T-helper 2 cell treated with Interferon-gamma antibody and Interleukin-4, amounts not matched to agents 5 μg/mL and 100 μg/mL, for 36 hours (primary cell): ENCODE measurements around the gene TULP1.

Experiments
- DNase-seq: peaks from one replicate; pipeline ENCODE4 v3.0.0; 2021; ENCODE audit warnings: low spot score
- H3K27ac Mint-ChIP-seq: one replicate; pipeline ENCODE4 v1.8.0; 2021; ENCODE audit warnings: mild to moderate bottlenecking, mixed read lengths
- H3K27me3 Mint-ChIP-seq: one replicate; pipeline ENCODE4 v1.8.0; 2021; ENCODE audit warnings: low read depth, mixed read lengths
- H3K36me3 Mint-ChIP-seq: one replicate; pipeline ENCODE4 v1.8.0; 2021; ENCODE audit warnings: low read depth, mixed read lengths
- H3K4me1 Mint-ChIP-seq: one replicate; pipeline ENCODE4 v1.8.0; 2021; ENCODE audit warnings: low read depth, mixed read lengths
- H3K4me3 Mint-ChIP-seq: one replicate; pipeline ENCODE4 v1.8.0; 2022; ENCODE audit warnings: mild to moderate bottlenecking, moderate library complexity, mixed read lengths
- H3K9me3 Mint-ChIP-seq: one replicate; pipeline ENCODE4 v1.8.0; 2021; ENCODE audit warnings: mixed read lengths

Gene TULP1

DNA sequence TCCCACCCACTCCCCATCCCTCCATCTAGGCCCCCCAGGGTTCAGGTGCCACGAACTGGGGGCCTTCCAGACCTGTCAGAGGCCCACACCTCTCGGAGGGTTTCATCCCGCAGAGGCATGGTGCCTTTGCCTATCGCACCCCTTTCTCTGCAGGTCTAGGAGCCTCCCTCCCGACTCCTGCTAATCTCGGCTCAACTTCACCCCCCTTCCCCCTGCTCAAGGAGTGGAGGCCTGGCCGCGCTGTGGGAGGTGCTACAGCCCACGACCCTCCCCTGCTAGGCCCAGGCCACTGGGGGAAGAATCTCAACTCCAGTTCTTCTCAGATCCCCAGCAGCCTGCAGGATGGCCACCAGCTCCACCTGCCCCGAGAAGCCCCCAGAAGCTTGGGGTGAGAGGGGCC is at the start of gene TULP1:
TULP1 (minus strand) TSS at position 157 of the 400 bp plus-strand sequence; CDS start at position 119, 38 bp downstream.
- Mint-ChIP-seq H3K36me3 (no peaks in the 10 kb centered on the region), H3K27me3 (peaks cover 31% of the 10 kb centered on the region), H3K9me3 (no peaks in the 10 kb centered on the region), H3K4me3 (no peak within 1 kb of the TSS), H3K4me1 (no peaks in the 10 kb centered on the region), H3K27ac (no peak within 1 kb of the TSS)
- DNase-seq = no peak

DNA sequence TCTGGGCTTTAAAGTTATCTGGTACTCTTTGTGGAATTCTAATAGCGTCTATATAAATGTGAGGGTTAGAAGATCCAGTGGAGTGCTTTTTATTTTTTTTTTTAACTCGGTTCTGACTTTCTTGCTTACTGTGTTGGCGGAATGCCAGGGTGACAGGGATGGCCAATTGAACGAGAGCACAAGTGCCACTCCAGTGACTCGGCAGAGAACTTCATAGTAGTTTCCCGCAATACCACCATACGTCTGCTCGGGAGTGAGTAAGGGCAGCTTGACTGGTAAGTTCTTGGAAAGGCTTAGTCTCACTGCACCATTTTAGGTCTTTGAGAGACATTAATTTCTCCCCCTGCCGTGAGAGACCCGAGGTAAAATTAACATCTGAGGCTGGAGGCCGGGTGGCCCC is 49.4 kb upstream of the TULP1 start:
- Mint-ChIP-seq H3K27ac (no peak overlapping the region), H3K27me3 (peaks cover 33% of the 10 kb centered on the region), H3K36me3 (no peaks in the 10 kb centered on the region), H3K4me3 (no peak overlapping the region), H3K9me3 (no peaks in the 10 kb centered on the region), H3K4me1 (peaks cover 3% of the 10 kb centered on the region)
- no peak for DNase-seq

DNA sequence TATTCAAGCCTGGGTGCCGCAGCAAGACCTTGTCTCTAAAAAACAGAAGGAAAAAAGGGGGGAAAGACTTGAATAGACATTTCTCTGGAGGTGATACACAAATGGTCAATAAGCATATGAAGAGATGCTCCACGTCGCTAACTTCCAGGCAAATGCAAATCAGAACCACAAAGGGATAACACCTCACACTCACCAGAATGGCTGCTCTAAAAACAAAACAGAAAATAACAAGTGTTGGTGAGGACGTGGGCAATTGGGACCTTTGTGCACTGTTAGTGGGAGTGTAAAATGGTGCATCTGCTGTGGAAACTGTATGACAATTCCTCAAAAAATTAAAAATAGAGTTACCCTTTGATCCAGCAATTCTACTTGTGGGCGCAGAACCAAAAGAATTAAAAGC is 48.4 kb upstream of the TULP1 start:
- no peak overlapping the region for H3K4me3 Mint-ChIP-seq
- no peak overlapping the region for H3K27ac Mint-ChIP-seq
- H3K36me3 Mint-ChIP-seq = no peaks in the 10 kb centered on the region
- DNase-seq = no peak
- no peaks in the 10 kb centered on the region for H3K9me3 Mint-ChIP-seq
- H3K27me3 Mint-ChIP-seq = peaks cover 27% of the 10 kb centered on the region
- no peaks in the 10 kb centered on the region for H3K4me1 Mint-ChIP-seq

DNA sequence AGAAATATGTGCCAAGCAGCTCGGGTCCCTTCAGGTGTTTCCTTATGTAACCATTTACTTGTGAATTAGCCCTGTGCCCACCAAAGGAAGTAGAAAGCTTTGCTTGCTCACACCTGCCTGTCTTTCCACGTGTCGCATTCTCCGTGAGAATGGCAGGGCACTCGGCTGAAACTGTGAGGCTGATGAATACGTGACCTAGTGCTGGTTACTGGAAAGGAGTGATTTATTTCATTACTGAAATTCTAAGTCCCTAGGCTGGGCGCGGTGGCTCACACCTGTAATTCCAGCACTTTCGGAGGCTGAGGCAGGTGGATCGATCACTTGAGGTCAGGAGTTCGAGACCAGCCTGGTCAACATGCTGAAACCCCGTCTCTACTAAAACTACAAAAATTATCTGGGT is 45.9 kb upstream of the TULP1 start:
- Mint-ChIP-seq H3K9me3 (no peaks in the 10 kb centered on the region), H3K4me3 (no peak overlapping the region), H3K4me1 (no peaks in the 10 kb centered on the region), H3K27me3 (peaks cover 10% of the 10 kb centered on the region), H3K36me3 (no peaks in the 10 kb centered on the region), H3K27ac (no peak overlapping the region)
- DNase-seq = no peak

GRCh38 chr6:35557239-35557638 is 44.5 kb upstream of the TULP1 start:
- Mint-ChIP-seq H3K4me3 (no peak overlapping the region), H3K27me3 (no peaks in the 10 kb centered on the region), H3K9me3 (no peaks in the 10 kb centered on the region), H3K27ac (no peak overlapping the region), H3K36me3 (no peaks in the 10 kb centered on the region), H3K4me1 (no peaks in the 10 kb centered on the region)
- DNase-seq = no peak

DNA sequence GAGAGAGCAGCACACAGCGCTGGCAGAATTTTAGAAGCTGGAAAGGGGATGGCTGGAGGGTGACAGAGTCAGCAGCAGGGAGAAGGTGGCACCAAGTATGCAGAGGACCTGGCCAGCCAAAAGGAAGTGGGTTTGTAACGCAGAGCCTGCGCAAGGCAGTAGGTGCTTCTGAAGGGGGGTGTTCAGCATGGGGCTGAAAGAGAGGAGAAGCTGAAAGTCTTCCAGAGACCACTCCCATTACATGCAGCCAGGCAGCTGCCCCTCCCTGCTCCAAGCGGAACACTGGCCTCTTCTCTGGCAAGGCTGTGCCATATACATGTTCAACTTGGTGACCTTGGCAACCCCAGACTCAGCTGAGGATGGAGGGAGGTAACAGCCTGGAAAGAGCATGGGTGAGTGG is 42.1 kb upstream of the TULP1 start:
- Mint-ChIP-seq H3K4me1 (no peaks in the 10 kb centered on the region), H3K36me3 (peaks cover 4% of the 10 kb centered on the region), H3K4me3 (no peak overlapping the region), H3K9me3 (peaks cover 9% of the 10 kb centered on the region), H3K27ac (no peak overlapping the region), H3K27me3 (peaks cover 6% of the 10 kb centered on the region)
- no peak for DNase-seq

- Mint-ChIP-seq H3K4me3 (no peak overlapping the region), H3K4me1 (no peaks in the 10 kb centered on the region), H3K27ac (no peak overlapping the region), H3K27me3 (peaks cover 6% of the 10 kb centered on the region), H3K36me3 (peaks cover 6% of the 10 kb centered on the region), H3K9me3 (peaks cover 12% of the 10 kb centered on the region)
- DNase-seq = no peak
These were observed 40.6 kb upstream of the TULP1 start for GRCh38 chr6:35553315-35553714.

- Mint-ChIP-seq H3K9me3 (peaks cover 12% of the 10 kb centered on the region), H3K27me3 (peaks cover 6% of the 10 kb centered on the region), H3K36me3 (peaks cover 6% of the 10 kb centered on the region), H3K4me1 (no peaks in the 10 kb centered on the region), H3K27ac (no peak overlapping the region), H3K4me3 (no peak overlapping the region)
- DNase-seq = peak; percentile 32
These were observed 39.7 kb upstream of the TULP1 start for GRCh38 chr6:35552285-35552917.

DNA sequence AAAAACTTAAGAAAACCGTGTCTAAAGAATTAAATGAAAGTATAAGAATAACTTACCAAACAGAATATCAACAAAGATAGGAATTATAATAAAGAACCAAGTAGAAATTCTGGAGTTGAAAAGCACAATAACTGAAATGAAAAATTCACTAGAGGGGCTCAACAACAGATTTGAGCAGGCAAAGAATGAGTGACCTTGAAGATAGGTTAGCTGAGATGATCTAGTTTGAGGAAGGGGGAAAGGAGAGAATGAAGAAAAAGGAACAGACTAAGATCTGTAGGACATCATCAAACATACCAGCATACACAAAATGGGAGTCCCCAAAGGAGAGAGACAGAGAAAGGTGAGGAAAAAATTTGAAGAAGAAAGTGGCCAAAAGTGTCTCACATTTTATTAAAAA is 37.7 kb upstream of the TULP1 start:
- Mint-ChIP-seq H3K36me3 (peaks cover 6% of the 10 kb centered on the region), H3K27ac (no peak overlapping the region), H3K4me1 (no peaks in the 10 kb centered on the region), H3K4me3 (no peak overlapping the region), H3K27me3 (peaks cover 6% of the 10 kb centered on the region), H3K9me3 (peaks cover 12% of the 10 kb centered on the region)
- no peak for DNase-seq

GRCh38 chr6:35547676-35548075 is 35.0 kb upstream of the TULP1 start:
- Mint-ChIP-seq H3K4me1 (peaks cover 2% of the 10 kb centered on the region), H3K4me3 (no peak overlapping the region), H3K9me3 (peaks cover 12% of the 10 kb centered on the region), H3K36me3 (peaks cover 6% of the 10 kb centered on the region), H3K27me3 (peaks cover 6% of the 10 kb centered on the region), H3K27ac (no peak overlapping the region)
- no peak for DNase-seq

GRCh38 chr6:35544769-35545361 is 32.2 kb upstream of the TULP1 start:
- peaks cover 3% of the 10 kb centered on the region for H3K9me3 Mint-ChIP-seq
- peaks cover 2% of the 10 kb centered on the region for H3K36me3 Mint-ChIP-seq
- H3K4me1 Mint-ChIP-seq = peaks cover 2% of the 10 kb centered on the region
- no peak overlapping the region for H3K27ac Mint-ChIP-seq
- H3K4me3 Mint-ChIP-seq = no peak overlapping the region
- H3K27me3 Mint-ChIP-seq = peaks cover 4% of the 10 kb centered on the region
- no peak for DNase-seq

- no peaks in the 10 kb centered on the region for H3K36me3 Mint-ChIP-seq
- no peak overlapping the region for H3K4me3 Mint-ChIP-seq
- no peak overlapping the region for H3K27ac Mint-ChIP-seq
- no peaks in the 10 kb centered on the region for H3K9me3 Mint-ChIP-seq
- DNase-seq = no peak
- peaks cover 2% of the 10 kb centered on the region for H3K4me1 Mint-ChIP-seq
- H3K27me3 Mint-ChIP-seq = peaks cover 4% of the 10 kb centered on the region
These were observed 30.9 kb upstream of the TULP1 start for GRCh38 chr6:35543459-35544193.

- Mint-ChIP-seq H3K4me3 (no peak overlapping the region), H3K27me3 (peaks cover 4% of the 10 kb centered on the region), H3K36me3 (no peaks in the 10 kb centered on the region), H3K27ac (no peak overlapping the region), H3K9me3 (no peaks in the 10 kb centered on the region), H3K4me1 (peaks cover 2% of the 10 kb centered on the region)
- no peak for DNase-seq
These were observed 29.1 kb upstream of the TULP1 start for GRCh38 chr6:35541836-35542235.

DNA sequence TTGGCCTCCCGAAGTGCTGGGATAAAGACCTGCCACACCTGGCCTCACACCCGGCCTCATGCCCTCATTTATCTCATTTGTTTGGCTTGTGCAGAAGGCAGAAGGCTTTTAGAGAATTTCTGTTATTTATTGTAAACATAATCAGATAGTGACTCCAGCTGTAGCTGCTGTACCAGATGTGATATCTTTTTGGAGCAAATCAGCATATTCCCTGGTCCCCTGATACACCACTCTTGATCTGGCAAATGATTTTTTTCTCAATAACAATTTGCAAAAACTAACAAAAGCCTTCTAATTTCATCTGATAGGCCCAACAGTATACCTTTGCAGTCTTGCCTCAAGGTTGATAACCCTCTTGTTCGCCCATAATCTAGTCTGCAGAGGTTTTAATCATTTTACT is 26.5 kb upstream of the TULP1 start:
- H3K27me3 Mint-ChIP-seq = peaks cover 10% of the 10 kb centered on the region
- peaks cover 5% of the 10 kb centered on the region for H3K4me1 Mint-ChIP-seq
- H3K9me3 Mint-ChIP-seq = no peaks in the 10 kb centered on the region
- DNase-seq = no peak
- H3K4me3 Mint-ChIP-seq = no peak overlapping the region
- no peaks in the 10 kb centered on the region for H3K36me3 Mint-ChIP-seq
- H3K27ac Mint-ChIP-seq = no peak overlapping the region
